ENCODE data around the gene SKIDA1. TPM values are rescaled to one million over a fixed set of nuclear protein-coding genes. Genes with fewer than 3 reads are reported as not detected.

SKIDA1 gene
- total RNA-seq, 1 donor = 0.36 TPM

- Histone ChIP-seq H3K9me3 (ENCODE audit: low read depth, low read length) (no peaks in the 10 kb centered on the region), H4K20me1 (ENCODE audit: insufficient read depth, low read length) (no peaks in the 10 kb centered on the region), H3K4me3 (ENCODE audit: insufficient read depth, low read length) (no peak overlapping the region), H3K27me3 (ENCODE audit: insufficient read depth, low read length) (no peaks in the 10 kb centered on the region), H2AFZ (ENCODE audit: low read length) (no peak overlapping the region), H3K4me1 (ENCODE audit: insufficient read depth, low read length) (peaks cover 9% of the 10 kb centered on the region), H3K27ac (ENCODE audit: low read depth, low read length) (no peak overlapping the region), H3K79me2 (ENCODE audit: insufficient read depth, low read length) (no peaks in the 10 kb centered on the region), H3K4me2 (ENCODE audit: insufficient read depth, low read length) (no peak overlapping the region), H3K36me3 (ENCODE audit: insufficient read depth, low read length) (no peaks in the 10 kb centered on the region)
- no peak for DNase-seq (ENCODE audit: insufficient read length, low spot score, missing footprints)
- TF ChIP-seq, protein P1, sequence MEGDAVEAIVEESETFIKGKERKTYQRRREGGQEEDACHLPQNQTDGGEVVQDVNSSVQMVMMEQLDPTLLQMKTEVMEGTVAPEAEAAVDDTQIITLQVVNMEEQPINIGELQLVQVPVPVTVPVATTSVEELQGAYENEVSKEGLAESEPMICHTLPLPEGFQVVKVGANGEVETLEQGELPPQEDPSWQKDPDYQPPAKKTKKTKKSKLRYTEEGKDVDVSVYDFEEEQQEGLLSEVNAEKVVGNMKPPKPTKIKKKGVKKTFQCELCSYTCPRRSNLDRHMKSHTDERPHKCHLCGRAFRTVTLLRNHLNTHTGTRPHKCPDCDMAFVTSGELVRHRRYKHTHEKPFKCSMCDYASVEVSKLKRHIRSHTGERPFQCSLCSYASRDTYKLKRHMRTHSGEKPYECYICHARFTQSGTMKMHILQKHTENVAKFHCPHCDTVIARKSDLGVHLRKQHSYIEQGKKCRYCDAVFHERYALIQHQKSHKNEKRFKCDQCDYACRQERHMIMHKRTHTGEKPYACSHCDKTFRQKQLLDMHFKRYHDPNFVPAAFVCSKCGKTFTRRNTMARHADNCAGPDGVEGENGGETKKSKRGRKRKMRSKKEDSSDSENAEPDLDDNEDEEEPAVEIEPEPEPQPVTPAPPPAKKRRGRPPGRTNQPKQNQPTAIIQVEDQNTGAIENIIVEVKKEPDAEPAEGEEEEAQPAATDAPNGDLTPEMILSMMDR (IDR thresholded peaks at IDR 0.05; ENCODE audit: extremely low read depth, low read depth, low read length) = no peak
Observed at GRCh38 chr10:21521751-21522533, 3.5 kb downstream of the SKIDA1 start.

DNA sequence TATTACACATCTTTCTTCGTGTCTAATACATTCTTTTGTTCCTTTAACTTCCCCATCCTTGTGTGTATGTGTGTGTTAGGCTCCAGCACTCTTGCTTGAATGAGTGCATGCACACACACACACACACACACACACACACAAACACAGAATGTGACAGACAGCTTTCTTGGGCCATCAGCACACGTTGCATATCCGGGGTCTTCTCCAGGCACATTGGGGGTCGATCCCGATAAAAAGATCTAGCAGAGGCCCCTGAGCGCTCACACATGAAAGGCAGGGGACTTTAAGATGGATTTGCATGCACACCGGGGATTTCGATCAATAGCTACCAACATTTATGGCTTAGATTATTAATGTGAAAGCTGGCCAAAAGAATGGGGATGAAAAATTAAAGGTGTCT is 4.5 kb downstream of the SKIDA1 start:
- H3K9me3 ChIP-seq (ENCODE audit: low read depth, low read length) = no peaks in the 10 kb centered on the region
- no peaks in the 10 kb centered on the region for H3K27me3 ChIP-seq (ENCODE audit: insufficient read depth, low read length)
- H3K27ac ChIP-seq (ENCODE audit: low read depth, low read length) = no peak overlapping the region
- TF ChIP-seq, protein P1 (IDR thresholded peaks at IDR 0.05; ENCODE audit: extremely low read depth, low read depth, low read length) = no peak
- H2AFZ ChIP-seq (ENCODE audit: low read length) = no peak overlapping the region
- no peak overlapping the region for H3K4me3 ChIP-seq (ENCODE audit: insufficient read depth, low read length)
- H3K4me2 ChIP-seq (ENCODE audit: insufficient read depth, low read length) = no peak overlapping the region
- no peaks in the 10 kb centered on the region for H4K20me1 ChIP-seq (ENCODE audit: insufficient read depth, low read length)
- H3K36me3 ChIP-seq (ENCODE audit: insufficient read depth, low read length) = no peaks in the 10 kb centered on the region
- DNase-seq (ENCODE audit: insufficient read length, low spot score, missing footprints) = no peak
- H3K4me1 ChIP-seq (ENCODE audit: insufficient read depth, low read length) = peaks cover 12% of the 10 kb centered on the region
- no peaks in the 10 kb centered on the region for H3K79me2 ChIP-seq (ENCODE audit: insufficient read depth, low read length)

DNA sequence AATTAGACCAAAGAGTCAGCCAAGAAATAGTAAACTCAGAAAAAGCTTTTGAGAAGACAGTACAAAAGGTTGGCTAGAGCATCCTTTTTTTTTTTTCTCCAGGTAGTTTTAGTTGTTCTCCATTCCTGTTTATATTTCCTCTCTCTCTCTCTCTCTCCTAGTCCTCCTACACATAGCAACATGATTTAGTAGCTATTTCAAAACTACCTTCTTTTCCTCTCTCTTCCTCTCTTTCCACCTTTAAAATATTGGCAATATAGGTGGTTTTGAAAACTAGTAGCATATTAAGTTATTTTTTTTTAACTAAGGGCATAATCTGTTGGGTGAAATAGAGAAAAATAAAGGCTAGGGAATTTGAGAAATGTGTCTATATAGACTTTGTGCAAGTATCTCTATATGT is 5.0 kb downstream of the SKIDA1 start:
- H3K9me3 ChIP-seq (ENCODE audit: low read depth, low read length) = no peaks in the 10 kb centered on the region
- no peaks in the 10 kb centered on the region for H4K20me1 ChIP-seq (ENCODE audit: insufficient read depth, low read length)
- H3K27me3 ChIP-seq (ENCODE audit: insufficient read depth, low read length) = no peaks in the 10 kb centered on the region
- no peaks in the 10 kb centered on the region for H3K36me3 ChIP-seq (ENCODE audit: insufficient read depth, low read length)
- H3K27ac ChIP-seq (ENCODE audit: low read depth, low read length) = no peak overlapping the region
- no peak overlapping the region for H2AFZ ChIP-seq (ENCODE audit: low read length)
- H3K79me2 ChIP-seq (ENCODE audit: insufficient read depth, low read length) = no peaks in the 10 kb centered on the region
- peak overlapping the region; percentile 74 for H3K4me3 ChIP-seq (ENCODE audit: insufficient read depth, low read length)
- peak overlapping the region; percentile 96 for H3K4me2 ChIP-seq (ENCODE audit: insufficient read depth, low read length)
- peaks cover 13% of the 10 kb centered on the region for H3K4me1 ChIP-seq (ENCODE audit: insufficient read depth, low read length)
- TF ChIP-seq, protein P1 (IDR thresholded peaks at IDR 0.05; ENCODE audit: extremely low read depth, low read depth, low read length) = no peak
- no peak for DNase-seq (ENCODE audit: insufficient read length, low spot score, missing footprints)

DNA sequence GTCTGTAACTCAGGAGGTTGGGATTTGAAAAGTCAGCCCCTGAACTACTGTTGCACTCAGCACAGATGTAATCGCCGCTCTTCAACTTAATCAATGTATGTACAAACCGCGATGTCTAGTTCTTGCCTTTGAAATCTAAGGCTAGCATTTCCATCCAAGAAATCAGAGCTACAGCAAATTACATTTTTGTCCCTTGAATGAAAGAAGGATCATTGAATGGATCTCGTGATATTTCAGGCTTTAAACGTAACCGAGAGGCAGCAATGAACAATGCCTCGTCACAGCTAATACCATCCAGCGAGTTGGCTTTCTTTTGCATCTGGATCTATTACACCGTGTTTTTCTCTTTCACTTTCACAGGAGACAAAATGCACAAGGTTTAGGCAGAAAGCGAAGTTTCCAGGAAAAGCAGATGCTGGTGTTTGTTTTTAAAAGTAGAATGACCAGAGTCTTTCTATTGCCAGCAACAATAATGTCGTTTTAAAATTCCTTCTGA is 5.5 kb downstream of the SKIDA1 start:
- TF ChIP-seq, protein P1 (IDR thresholded peaks at IDR 0.05; ENCODE audit: extremely low read depth, low read depth, low read length) = no peak
- H2AFZ ChIP-seq (ENCODE audit: low read length) = peak overlapping the region; percentile 84
- no peaks in the 10 kb centered on the region for H4K20me1 ChIP-seq (ENCODE audit: insufficient read depth, low read length)
- H3K27me3 ChIP-seq (ENCODE audit: insufficient read depth, low read length) = no peaks in the 10 kb centered on the region
- H3K27ac ChIP-seq (ENCODE audit: low read depth, low read length) = peak overlapping the region; percentile 75
- peaks cover 13% of the 10 kb centered on the region for H3K4me1 ChIP-seq (ENCODE audit: insufficient read depth, low read length)
- H3K4me2 ChIP-seq (ENCODE audit: insufficient read depth, low read length) = peak overlapping the region; percentile 96
- no peaks in the 10 kb centered on the region for H3K9me3 ChIP-seq (ENCODE audit: low read depth, low read length)
- H3K4me3 ChIP-seq (ENCODE audit: insufficient read depth, low read length) = peak overlapping the region; percentile 74
- no peaks in the 10 kb centered on the region for H3K79me2 ChIP-seq (ENCODE audit: insufficient read depth, low read length)
- no peaks in the 10 kb centered on the region for H3K36me3 ChIP-seq (ENCODE audit: insufficient read depth, low read length)
- peak; percentile 91 for DNase-seq (ENCODE audit: insufficient read length, low spot score, missing footprints)
